Measurements from ENCODE around the gene RC3H2.

Gene RC3H2

GRCh38 chr9:122931226-122932121 is 26.3 kb upstream of the RC3H2 start, which contains the start of gene ZBTB26:
Gene ZBTB26 (minus strand): TSS chr9:122931512. CDS start chr9:122919934, 11,578 bp downstream.
- H3K27ac ChIP-seq, result peak within 1 kb of the TSS; percentile 80
- peaks cover 25 to 29% of the 10 kb centered on the region in 2 experiments for H3K4me1 ChIP-seq (ENCODE audit: control insufficient read depth in 1 of 2, insufficient read depth in 1 of 2, low read depth in 1 of 2, low read length in 1 of 2)
- H3K9me3 ChIP-seq, result no peaks in the 10 kb centered on the region
- peak within 1 kb of the TSS; percentile 77 to 96 for H3K4me3 ChIP-seq (ENCODE audit: low read depth in 1 of 2, low read length in 1 of 2)
- TF ChIP-seq CTCF (IDR thresholded peaks at IDR 0.05), result no peak
- H3K27me3 ChIP-seq, result no peaks in the 10 kb centered on the region
- peaks cover 3% of the 10 kb centered on the region for H3K36me3 ChIP-seq

- no peak for TF ChIP-seq CTCF (IDR thresholded peaks at IDR 0.05)
- peaks cover 25 to 29% of the 10 kb centered on the region in 2 experiments for H3K4me1 ChIP-seq (ENCODE audit: control insufficient read depth in 1 of 2, insufficient read depth in 1 of 2, low read depth in 1 of 2, low read length in 1 of 2)
- no peaks in the 10 kb centered on the region for H3K36me3 ChIP-seq
- peak overlapping the region; percentile 77 to 96 for H3K4me3 ChIP-seq (ENCODE audit: low read depth in 1 of 2, low read length in 1 of 2)
- H3K27me3 ChIP-seq, result no peaks in the 10 kb centered on the region
- no peaks in the 10 kb centered on the region for H3K9me3 ChIP-seq
- H3K27ac ChIP-seq, result peak overlapping the region; percentile 80
Measured at GRCh38 chr9:122930541-122931225, 25.5 kb upstream of the RC3H2 start.

GRCh38 chr9:122929796-122930354 is 24.7 kb upstream of the RC3H2 start:
- H3K27me3 ChIP-seq, result no peaks in the 10 kb centered on the region
- no peaks in the 10 kb centered on the region for H3K9me3 ChIP-seq
- no peak overlapping the region for H3K4me3 ChIP-seq (ENCODE audit: low read depth in 1 of 2, low read length in 1 of 2)
- H3K36me3 ChIP-seq, result no peaks in the 10 kb centered on the region
- H3K4me1 ChIP-seq (ENCODE audit: control insufficient read depth in 1 of 2, insufficient read depth in 1 of 2, low read depth in 1 of 2, low read length in 1 of 2), result peaks cover 25 to 29% of the 10 kb centered on the region in 2 experiments
- no peak overlapping the region for H3K27ac ChIP-seq
- no peak for TF ChIP-seq CTCF (IDR thresholded peaks at IDR 0.05)

- Histone ChIP-seq H3K9me3 (no peaks in the 10 kb centered on the region), H3K4me3 (ENCODE audit: low read depth in 1 of 2, low read length in 1 of 2) (no peak overlapping the region), H3K27me3 (no peaks in the 10 kb centered on the region), H3K4me1 (ENCODE audit: control insufficient read depth in 1 of 2, insufficient read depth in 1 of 2, low read depth in 1 of 2, low read length in 1 of 2) (no peaks in the 10 kb centered on the region), H3K36me3 (peaks cover 12% of the 10 kb centered on the region), H3K27ac (no peak overlapping the region)
- TF ChIP-seq CTCF (IDR thresholded peaks at IDR 0.05), result no peak
Measured at GRCh38 chr9:122923947-122924346, 18.8 kb upstream of the RC3H2 start.

GRCh38 chr9:122922713-122923112 is 17.6 kb upstream of the RC3H2 start:
- Histone ChIP-seq H3K27me3 (no peaks in the 10 kb centered on the region), H3K27ac (no peak overlapping the region), H3K4me3 (ENCODE audit: low read depth in 1 of 2, low read length in 1 of 2) (no peak overlapping the region), H3K36me3 (peaks cover 19% of the 10 kb centered on the region), H3K9me3 (no peaks in the 10 kb centered on the region), H3K4me1 (ENCODE audit: control insufficient read depth in 1 of 2, insufficient read depth in 1 of 2, low read depth in 1 of 2, low read length in 1 of 2) (no peaks in the 10 kb centered on the region)
- no peak for TF ChIP-seq CTCF (IDR thresholded peaks at IDR 0.05)

All from neutrophil (primary cell).